ENCODE measurements around the gene PIMREG.

The PIMREG gene

GRCh38 chr17:6439951-6440350, 4.3 kb upstream of the PIMREG start:
- DNase-seq (ENCODE audit: low spot score): no peak

DNA sequence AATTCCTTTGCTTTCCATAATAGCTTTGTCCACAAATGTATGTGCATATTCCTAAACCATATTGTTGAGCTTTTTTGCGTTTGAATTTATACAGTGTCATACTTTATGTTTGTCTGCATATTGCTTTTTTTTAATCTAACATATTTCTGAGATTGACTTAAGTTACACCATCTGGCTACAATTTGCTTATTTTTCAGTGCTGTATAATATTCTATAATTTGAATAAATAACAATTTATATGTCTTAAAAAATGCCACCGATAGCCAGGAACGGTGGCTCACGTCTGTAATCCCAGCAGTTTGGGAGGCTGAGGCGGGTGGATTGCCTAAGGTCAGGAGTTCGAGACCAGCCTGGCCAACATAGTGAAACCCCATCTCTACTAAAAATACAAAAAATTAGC, 1.5 kb upstream of the PIMREG start:
- no peak for DNase-seq (ENCODE audit: low spot score)

DNA sequence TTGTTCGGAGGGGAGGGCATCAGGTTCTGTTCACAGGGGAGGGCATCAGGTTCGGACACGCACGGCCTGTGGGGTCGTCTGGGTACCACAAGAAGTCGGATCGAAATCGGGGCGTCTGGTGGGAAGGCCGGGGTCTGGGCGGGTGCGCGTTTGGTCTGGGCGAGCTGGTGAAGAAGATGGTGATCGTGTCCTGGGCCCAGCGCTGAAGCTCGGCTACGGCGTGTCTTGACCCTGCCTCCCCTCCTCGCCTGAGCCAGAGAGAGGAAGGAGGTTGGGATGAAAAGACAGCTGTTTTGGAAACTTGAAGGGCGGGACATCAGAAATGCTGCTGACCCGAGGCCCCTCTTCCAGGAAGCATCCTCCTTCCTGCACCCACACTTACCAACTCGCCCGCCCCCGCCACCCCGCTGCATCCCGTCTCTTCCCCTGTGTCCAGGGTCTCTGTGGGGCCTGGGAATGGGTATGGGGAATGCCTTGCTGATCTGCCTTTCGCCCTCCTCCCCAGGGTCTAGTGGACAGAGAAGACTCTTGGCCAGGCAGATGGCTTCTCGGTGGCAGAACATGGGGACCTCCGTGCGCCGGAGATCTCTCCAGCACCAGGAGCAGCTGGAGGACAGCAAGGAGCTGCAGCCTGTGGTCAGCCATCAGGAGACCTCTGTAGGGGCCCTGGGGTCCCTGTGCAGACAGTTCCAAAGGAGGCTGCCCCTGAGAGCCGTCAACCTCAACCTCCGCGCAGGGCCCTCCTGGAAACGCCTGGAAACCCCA, 498 bp downstream of the PIMREG start:
- no peak for DNase-seq (ENCODE audit: low spot score)

DNA sequence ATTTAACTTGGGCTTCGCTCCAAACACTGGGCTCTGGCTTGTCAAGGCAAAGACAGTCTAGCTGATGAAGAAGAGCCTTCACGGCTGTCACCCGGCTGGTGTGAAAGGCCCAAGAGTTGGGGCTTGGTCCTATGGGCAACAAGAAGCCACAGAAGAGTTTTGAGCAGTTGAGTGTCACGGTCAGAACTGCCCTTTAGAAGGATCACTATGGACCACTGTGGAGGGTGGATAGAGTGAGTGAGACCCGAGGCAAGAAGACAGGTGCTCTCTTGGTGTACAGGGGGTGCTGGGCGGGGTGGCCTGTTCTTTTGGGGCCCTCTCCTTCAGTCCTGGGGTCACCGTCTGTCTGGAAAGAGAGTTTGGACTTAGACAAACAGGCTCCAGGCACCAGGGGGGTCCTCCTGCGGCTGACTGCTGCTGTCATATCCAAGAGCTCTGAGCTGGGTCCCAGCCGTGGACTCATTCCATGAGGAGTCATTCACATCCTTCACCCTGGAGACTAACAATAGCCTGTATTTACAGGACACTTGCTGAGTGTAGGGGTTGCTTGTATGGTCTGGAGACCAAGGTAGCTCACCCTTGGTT, 2.4 kb downstream of the PIMREG start:
- no peak for DNase-seq (ENCODE audit: low spot score)

DNA sequence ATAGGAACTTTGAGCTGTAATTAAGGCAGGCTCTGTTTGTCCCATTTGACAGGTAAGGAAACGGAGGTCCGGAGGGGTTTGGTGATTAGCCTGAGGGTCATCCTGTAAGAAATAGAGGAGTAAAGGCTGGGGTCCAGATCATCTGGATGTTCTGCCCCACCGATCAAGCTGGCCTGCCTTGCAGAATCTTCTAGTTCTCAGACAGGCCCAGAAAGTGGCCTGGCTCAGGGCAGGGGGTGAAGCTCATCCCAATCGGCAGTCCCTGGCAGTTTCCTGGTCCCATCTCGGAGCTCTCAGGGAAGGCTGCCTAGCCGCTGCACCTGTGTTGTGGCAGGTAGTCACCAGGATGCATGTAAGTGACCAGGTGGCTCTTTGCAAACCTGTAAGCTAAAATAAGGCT, 4.2 kb downstream of the PIMREG start:
- DNase-seq (ENCODE audit: low spot score): no peak

- no peak for DNase-seq (ENCODE audit: low spot score)
Measured at GRCh38 chr17:6449307-6449706, 5.1 kb downstream of the PIMREG start.

DNA sequence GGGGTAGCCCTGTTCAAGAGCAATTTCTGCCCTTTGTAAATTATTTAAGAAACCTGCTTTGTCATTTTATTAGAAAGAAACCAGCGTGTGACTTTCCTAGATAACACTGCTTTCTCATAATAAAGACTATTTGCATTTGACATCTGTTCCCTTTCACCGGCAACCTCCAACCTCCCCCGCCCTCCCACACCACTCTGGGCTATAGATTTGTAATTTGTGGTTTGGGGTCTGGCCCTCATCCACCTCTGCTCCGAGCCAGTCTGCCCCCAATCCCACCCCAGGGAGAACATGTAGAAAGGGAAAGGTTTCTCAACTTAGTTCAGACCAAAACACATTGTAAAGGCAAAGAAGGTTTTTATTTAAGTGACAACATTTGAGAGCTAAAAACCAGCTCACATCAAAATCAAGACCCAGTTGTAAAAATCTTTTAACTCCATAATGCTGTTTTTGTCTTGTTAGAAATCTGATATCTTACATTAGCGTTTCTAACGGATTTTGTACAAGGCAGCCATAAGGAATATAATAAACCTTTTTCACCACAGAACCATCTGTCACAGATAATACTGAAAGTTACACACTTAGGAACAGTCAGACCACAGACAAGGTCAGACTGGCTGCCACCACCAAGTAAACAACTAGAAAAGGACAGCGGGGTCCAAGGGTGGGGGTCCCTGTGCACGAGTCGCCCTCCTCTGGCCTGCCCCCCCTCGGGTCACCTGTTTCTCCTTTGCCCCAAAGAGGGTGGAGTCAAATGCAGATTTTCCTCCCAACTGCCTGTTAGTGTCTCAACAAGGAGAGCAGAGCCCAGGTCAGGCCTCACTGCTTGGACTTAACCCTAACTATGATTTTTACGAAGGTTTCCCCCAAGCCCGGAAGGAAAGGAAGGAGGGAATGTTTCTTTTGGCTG, 6.9 kb downstream of the PIMREG start:
- no peak for DNase-seq (ENCODE audit: low spot score)

DNA sequence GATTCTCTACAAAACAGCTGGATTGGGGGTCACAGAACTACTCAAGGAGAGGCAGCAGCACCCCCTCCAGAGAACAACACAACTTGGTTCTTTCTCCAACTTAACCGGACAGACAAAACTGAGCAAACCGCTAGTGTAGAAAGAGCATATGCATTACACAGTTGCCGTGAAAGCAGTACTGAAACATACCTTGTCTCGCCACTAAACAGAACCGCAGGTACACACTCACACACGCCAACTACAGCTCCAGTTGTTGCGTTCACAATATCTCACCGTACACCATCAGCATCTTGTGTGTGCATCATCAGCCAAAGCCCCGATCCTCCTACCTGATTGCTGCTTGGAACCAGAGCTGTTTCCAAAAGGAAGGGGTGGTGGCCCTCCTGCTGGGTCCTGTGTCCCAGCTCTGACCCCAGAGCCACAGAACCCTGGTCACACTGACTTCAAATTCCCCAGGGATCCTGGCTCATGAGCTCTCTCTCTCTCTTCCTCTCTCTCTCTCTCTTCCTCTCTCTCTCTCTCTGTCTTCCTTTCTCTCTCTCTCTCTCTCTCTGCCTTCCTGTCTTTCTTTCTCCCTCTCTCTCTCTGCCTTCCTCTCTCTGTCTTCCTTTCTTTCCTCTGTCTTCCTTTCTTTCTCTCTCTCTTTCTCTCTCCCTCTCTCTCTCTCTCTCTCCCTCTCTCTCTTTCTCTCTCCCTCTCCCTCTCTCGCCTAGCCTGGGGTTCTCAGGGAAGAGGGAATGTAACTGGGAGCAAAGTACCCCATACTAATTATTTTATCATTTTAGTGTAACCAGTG, 8.4 kb downstream of the PIMREG start:
- DNase-seq (ENCODE audit: low spot score): no peak

- DNase-seq (ENCODE audit: low spot score): no peak
Measured at GRCh38 chr17:6453279-6454024, 9.2 kb downstream of the PIMREG start.

- no peak for DNase-seq (ENCODE audit: low spot score)
Measured at GRCh38 chr17:6454495-6455320, 10.5 kb downstream of the PIMREG start.

DNA sequence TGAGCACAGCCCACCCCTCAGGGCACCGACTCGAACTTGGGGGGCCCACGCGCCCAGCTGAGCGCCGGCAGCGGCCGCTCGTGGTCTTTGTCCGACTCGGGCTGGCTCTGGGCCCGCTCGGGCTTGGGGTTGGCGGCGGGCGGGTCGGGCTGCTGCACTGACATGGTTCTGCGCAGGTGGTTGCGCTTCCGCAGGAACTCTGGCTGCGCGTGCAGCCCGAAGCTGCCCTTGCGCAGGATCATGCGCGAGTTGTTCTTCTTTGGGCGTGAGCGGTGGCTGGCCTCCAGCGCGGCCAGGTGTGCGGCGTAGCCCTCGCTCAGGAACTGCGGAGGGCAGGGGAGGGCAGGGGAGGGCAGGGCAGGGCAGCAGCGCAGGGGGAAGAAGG, 11.1 kb downstream of the PIMREG start:
- no peak for DNase-seq (ENCODE audit: low spot score)

- DNase-seq (ENCODE audit: low spot score): no peak
Measured at GRCh38 chr17:6456321-6456720, 12.1 kb downstream of the PIMREG start.

DNA sequence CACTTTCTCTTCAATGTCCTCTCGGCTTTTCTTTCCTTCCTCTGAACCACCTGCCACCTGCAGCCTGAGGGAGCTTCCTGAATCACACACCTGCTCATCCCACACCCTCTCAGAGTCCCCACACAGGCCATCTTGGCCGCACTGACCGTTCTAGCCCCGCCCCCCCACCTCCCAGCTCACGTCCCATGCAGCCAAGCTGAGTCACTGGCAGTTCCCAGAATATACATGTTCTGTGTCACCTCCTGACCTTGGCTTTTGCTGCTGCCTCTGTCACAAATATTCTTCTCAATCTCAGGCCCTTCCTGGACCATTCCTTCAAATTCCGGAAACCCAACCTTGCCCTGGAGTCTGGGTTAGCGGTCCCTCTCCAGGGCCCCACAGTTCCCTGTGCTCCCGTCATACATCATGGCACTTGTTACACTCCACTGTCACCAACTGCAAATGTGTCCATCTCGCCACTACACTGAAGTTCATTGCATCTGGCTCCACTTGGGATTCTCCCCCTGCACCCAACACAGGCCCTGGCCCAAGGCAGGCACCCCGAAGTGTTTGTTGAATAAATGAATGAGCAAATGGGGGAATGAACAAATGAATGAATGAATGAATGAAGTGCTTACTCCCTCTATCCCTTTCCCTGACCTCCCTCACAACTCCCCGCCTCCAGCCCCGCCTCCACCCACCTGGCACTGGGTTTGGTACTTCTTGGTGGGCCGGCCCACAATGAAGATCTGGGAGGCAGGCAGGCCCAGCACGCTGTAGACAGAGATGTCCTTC, 12.8 kb downstream of the PIMREG start:
- DNase-seq (ENCODE audit: low spot score): no peak

DNA sequence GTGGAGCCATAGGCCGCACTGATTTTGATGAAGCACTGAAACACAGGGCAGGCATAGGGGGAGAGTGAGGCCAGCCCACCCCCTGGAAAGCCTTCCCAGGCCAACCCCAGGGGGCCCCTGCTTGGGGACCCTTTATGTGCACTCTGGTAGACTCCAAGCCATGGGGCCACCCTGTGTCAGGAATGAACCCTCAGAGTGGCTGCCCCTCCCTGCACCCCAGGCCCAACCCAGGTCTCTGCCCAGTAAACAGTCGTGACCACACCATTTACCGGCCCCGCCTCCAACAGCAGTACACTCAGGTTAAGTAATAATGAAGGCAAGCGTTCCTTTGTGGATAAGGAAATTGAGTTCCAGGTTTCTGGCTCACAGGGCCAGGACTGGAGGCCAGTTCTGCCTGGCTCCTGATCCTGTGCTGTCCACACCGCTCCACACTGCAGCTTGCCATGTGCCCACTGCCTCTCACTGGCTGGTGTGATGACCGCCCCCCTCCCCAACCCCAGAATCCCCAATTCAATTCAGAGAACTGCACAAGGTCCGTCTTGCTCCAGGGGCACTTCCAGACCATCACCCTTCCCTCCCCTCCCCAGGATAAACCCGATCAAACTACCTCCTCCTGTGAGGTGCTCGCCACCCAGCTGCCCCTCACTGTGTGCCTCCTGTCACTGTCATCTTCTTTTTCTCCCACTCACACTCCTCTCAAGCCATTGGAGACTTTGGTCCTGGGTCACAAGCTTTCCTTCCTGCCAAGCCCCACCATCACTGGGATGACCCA, 13.6 kb downstream of the PIMREG start:
- DNase-seq (ENCODE audit: low spot score): no peak

DNA sequence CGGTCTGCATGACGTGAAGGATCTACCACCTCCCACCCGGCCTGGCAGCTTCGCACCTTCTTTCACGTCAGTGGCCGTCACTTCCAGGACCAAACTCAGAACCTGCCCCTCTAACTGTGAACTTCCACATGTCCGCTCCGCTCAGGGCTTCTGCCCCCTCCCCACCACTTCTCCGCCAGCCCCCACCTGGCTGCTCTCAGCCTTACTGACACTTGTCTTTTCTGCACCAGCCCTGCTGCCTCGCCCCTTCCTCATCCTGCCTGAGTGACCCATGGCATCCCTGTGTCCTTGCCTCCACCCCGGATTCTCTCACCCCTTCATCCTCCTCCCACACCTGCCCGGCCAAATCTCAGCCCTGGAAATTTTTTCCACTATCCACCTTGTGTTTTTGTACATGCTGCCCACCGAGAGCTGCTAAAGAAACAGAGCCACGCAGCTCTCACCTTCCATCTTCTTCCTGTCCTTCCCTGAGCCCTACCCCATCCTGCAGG, 14.2 kb downstream of the PIMREG start:
- DNase-seq (ENCODE audit: low spot score): no peak

GRCh38 chr17:6460531-6461161, 16.4 kb downstream of the PIMREG start:
- DNase-seq (ENCODE audit: low spot score): no peak

GRCh38 chr17:6461246-6461645, 17.0 kb downstream of the PIMREG start:
- DNase-seq (ENCODE audit: low spot score): no peak

DNA sequence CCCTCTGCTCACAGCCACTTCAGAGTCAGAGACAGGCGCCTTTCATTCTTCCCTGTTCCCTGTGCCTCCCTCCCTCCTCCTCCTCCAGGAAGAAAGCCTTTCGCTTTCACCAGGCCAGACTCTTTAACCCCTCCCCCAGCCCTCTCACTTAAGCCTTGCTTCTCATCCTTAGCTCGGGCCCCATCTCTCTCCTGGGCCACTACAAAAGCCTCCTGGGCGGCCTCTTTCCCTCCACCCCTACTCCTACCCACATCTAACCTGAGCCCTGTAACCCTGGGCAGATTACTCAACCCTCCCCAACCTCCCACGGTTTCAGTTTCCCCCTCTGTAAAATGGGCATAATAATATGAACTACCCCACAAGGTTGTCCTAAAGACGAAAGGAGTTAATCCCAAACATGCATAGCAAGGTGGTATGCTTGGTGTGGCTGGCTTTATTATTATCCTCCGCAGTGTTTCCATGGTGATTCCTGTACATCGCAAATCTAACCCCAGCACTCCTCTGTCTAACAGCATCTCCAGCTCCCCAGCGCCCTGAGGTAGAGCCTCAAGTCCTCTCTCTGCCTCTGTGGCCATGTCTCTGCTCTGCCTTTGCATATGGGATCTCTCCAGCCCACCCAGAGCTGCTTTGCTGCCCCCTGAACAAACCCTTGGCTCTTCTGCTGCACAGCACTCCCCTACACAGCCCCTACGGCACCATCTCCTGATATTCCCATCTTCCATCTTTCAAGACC, 17.7 kb downstream of the PIMREG start:
- no peak for DNase-seq (ENCODE audit: low spot score)

Data from LoVo (cell line).